ENCODE results near the gene SLX9.
A peak's percentile ranks its signal among the peaks of the same experiment; 100 is the strongest.

SLX9 gene, protein sequence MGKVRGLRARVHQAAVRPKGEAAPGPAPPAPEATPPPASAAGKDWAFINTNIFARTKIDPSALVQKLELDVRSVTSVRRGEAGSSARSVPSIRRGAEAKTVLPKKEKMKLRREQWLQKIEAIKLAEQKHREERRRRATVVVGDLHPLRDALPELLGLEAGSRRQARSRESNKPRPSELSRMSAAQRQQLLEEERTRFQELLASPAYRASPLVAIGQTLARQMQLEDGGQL
- total RNA-seq, result 2.1 to 13.2 (median 7.3) reads per million in 18 experiments

DNA sequence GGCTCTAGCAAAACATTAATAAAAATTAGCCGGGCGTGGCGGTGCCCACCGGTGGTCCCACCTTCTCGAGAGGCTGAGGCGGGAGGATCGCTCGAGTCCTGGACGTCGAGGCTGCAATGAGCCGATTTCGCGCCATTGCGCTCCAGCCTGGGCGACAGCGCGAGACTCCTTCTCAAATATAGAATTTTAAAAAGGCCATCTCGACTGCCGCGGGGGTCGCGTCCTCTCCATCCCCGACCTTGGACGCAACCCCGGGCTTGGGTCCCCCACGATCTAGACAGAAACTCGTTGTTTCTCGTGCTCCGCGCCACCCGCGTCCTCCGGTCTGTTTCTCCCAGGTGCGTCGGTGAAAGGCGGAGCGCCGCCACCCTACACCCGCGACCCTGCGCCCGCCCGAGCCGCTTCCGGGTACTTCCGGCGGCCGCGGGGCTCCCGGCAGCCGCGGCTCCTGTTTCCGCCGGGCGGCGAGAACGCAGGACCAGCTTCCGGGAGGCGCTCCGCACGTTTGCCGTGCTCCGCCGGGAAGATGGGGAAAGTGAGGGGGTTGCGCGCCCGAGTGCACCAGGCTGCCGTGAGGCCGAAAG, at the start of gene SLX9:
Gene SLX9 (plus strand): TSS at position 498 of the 584 bp plus-strand sequence. CDS start 29 bp downstream, at position 527.
- DNase-seq, result peak; percentile 74 to 85

- DNase-seq, result no peak
Measured at GRCh38 chr21:44890338-44890931, 49.4 kb upstream of the SLX9 start.

DNA sequence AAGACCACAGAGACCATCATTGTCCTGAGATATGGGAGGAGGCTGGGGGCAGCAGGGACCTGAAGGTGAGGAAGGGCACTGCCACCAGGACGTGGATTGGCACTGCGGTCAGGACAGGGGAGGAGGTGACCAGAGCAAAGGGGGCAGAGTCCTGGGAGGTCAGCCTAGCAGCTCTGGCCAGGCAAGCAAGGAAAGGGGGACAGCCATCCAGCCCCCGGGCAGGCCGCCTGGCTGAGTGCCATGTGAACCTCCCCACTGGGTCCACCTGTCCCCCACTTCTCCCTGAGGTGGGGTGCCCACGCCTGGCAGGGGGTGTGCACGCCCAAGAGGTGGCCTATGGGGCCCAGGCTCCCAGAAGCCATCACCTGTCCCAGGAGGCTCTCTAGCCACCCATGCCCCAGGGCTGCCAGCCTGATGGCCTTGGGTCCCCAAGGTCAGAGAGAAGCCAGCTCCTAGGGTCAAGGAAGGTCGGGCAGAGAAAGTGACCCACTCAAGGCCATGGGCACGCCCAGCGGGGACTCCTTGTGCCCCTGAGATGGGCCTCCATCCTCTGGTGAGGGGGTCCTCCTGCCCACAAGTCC, 48.8 kb upstream of the SLX9 start:
- DNase-seq, result no peak

DNA sequence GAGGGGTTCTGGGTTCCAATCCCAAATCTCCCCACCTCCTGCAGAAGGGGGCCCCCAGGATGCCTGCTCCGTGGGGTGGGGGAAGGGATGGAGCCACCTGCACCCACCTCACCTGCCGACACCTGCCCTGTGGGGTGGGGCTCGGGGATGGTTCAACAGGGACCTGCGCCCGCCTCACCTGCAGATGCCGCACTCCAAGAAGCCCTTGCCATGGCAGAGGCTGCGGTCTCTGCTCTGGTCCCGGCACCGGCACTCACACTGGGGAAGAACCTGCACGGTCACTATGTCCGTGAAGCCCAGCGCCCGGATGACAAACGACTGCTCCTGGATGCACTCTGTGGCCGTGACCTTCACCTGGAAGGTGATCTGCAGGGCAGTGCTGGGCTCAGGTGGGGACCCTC, 48.2 kb upstream of the SLX9 start:
- no peak for DNase-seq

DNA sequence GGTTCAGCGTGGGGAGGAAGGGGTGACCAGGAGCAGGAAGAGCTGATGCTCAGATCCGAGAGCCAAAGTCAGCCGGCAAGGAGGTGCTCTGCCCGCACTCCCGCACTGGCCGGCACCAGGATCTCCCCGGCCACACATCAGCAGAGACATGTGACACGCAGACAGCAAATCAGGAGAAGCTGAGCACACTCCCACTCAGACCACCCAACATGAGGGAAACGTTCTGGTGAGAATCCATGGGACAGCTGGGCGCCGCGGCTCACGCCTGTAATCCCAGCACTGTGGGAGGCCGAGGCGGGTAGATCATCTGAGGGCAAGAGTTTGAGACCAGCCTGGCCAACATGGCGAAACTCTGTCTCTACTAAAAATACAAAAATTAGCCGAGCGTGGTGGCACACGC, 47.7 kb upstream of the SLX9 start:
- no peak for DNase-seq

DNA sequence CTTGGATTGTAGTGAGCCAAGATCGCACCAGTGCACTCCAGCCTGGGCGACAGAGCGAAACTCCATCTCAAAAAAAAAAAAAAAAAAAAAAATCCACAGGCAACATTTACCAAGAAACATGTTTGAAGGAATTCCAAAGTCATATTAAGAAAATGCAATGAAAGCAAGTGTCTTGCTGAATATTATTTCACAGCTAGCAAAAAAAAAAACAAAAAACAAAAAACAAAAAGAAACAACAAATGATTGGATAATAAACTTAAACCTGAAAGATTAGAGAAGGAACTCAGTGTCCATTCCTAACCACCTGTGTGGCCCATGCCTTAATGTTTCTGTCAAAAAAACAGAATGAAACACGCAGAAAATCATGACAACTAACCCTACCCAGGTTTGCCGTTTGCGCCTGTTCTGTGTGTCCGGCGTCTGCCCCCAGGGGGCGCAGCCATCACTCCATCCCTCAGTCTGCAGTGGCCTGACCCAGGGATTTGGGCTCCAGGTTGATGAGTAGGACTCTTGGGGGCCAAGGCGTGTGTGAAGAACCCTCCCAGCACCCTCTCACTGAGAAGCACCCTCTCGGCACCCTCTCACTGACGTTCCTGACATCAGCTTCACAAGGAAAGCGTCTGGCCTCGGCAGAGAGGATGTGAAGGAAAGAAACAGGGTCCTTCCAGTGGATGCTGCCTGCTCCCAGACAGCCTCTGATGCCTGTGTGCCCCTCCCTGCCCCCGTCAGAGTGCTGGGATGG, 47.1 kb upstream of the SLX9 start:
- DNase-seq, result peak; percentile 71 to 74

- DNase-seq, result no peak
Measured at GRCh38 chr21:44893278-44893556, 46.6 kb upstream of the SLX9 start.

GRCh38 chr21:44893948-44894656, 45.7 kb upstream of the SLX9 start:
- no peak for DNase-seq

DNA sequence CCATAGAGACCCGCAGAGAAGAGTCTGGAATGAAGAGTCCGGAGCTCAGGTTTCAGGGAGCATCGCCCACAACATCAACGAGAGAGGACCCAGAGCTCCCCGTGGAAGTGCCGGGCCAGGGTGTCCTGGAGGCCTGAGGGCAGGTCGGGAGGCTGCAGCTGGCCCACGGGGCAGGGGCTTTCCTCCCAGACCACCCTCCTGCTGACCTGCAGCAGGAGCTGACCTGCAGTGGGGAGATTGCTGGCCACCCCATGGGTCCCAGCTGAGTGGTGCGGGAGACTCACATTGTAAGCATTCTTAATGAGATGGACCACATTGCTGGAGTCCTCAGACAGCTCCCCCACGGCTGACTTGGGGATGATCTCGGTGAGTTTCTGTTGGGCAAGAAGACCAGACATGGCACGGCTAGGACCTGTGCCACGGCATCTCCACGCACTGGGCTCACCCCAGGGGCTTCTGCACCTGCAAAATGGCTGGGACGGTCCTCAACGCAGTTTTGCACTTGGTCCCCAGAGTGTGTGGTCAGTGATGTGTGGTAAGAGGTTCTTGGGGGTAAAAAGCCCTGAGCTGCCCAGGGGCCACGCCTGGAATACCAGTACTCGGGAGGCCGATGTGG, 45.0 kb upstream of the SLX9 start:
- DNase-seq, result no peak

- no peak for DNase-seq
Measured at GRCh38 chr21:44895859-44896258, 44.0 kb upstream of the SLX9 start.

DNA sequence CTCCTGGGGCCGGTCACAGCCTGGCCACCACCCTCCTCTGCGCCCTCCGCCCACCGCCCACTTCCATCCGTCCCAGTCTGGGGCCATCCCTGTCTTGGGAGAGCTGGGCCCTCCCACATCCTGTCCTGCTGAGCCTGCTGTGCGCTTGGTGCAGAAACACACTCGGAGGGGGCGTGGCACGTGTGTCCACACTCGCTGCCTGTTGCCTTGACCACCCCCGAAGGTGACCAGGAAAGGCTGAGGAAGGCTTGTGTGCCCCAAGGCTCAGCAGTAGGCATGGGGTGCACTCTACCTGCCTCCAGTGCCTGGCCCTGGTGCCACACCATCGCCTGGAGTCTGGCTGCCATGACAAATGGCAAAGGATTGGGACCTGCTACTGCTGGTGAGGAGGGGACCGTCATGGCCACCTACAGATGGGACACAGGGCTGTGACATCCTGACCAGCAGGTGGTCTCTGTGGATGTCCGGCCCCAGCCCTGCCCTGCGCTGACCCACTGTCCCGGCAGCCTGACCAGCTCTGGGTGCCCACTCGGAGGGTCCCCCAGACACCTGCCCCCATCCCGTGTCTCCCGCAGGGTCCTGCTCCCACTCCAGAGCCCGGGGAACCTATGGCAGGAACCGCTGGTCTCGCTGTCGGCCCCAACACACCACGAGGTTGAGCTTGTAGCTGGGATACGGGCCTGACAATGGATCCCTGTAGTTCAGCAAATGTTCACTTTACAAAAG, 43.1 kb upstream of the SLX9 start:
- DNase-seq, result peak; percentile 48 to 63

DNA sequence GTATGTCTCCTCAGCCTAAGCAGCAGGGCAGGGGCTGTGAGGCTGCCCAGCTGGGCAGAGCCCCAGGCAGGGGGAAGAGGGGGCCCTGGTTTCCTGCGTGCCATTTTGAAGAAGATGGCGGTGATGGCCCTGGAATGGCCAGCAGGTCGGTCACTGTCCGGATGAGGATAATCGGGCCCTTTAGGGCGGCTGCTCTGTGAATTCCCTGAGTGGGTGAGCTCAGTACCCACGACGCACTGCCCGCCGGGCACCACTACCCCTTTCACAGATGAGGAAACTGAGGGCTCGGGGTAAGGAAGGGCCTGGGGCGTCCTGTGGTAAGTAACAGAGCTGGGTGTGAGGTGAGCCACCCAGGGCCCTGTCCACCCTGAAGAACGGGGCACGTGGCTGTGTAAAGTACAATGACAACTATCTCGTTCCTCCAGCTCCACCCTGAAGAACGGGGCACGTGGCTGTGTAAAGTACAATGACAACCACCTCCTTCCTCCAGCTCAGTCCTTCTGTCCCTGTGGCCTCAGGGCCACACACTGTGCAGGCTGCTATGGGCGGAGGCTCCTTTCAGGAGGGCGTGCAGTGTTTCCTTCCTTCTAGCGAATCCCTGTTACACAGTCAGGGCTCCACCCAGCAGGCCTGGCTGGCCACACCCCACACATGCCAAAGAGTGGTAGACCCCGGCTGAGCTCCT, 42.4 kb upstream of the SLX9 start:
- DNase-seq, result peak; percentile 65 to 87

DNA sequence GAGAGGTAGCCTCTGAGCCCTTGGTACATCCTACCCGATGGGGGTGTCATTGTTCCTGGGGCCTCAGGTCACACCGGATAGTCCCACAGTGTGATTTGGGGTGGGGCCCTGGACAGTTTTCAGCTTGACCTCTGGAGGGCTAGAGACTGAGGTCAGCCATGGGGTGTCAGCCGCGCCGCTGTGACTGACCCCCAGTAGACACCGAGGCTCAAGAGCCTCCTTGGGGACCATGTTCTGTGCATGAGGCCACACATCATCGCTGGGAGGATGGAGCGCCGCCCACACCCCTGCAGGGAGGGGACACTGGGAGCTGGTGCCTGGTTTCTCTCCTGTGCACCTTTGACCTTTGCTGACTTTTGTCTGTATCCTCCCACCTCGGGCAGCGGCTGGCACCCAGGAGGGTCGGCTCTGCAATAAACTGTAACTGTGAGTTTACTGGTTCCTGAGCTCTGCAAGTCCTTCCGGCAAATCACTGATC, 41.8 kb upstream of the SLX9 start:
- no peak for DNase-seq

DNA sequence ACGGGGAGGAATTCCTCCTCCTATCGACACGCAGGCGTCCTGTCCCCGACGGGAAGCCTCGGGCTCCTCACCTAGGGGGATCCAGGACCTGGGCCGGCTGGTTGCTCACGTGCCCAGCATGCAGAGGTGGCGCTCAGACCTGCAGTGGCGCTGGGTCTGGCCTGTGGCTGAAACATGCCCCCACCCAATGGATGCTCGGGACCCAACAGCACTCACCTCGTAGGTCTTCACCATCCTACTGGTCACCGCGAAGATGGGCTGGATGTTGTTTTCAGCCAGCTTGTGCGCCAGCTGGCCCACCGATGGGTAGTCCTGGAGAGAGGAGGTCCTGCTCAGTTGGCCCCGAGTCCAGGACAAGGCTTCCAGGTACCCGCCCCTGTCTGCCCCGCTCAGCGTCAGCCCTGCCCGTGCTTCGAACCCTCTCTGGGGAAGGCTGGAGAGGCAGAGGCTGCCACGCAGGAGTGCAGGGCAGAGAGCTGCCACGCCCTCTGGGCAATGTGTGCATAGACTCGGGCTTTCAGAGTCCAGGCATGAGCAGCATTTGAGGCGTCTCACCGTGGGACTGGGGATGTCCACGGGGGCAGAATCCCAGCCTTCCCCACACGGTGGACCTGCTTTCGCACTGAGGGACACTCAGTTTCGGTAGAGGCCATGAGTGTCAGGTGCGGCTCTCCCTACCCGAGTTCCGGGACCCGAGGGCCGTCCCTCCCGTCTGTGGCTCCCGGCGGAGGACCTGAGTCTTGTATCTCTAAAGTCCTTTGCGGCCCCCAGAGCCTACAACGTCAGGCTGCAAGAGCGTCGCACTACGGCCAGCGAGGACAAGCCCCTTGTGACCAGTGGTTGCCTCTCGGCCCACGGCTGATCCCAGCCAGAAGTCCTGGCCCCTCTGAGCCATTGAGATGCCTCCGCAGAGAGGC, 40.7 kb upstream of the SLX9 start:
- no peak for DNase-seq

- DNase-seq, result no peak
Measured at GRCh38 chr21:44899768-44900558, 39.9 kb upstream of the SLX9 start.

GRCh38 chr21:44900559-44901251, 39.1 kb upstream of the SLX9 start:
- DNase-seq, result no peak

DNA sequence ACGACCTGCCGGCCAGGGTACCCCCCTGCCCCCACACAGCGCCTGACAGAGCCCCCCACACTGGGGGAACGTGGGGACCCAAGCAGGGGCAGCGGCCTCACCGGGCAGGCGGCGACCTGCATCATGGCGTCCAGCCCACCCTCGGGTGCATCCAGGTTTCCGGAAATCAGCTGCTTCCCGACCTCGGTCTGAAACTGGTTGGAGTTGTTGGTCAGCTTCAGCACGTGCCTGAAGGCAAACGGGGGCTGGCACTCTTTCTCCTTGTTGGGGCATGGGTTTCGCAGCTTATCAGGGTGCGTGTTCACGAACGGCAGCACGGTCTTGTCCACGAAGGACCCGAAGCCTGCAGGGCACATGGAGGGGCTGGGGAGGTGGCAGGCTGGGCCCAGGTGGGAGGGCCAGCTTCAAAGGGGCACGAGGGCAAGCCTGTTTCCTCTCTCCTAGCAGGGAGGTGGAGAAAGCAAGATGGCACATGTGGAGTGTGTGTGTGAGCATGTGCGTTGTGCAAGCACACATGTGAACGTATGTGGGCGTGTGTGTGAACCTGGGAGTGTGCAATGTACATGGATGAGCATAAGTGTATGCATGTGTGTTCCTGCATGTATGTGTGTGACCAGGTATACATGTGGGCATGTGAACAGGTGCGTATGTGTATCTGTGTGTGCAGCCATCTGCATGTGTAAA, 38.3 kb upstream of the SLX9 start:
- DNase-seq, result no peak

Measured in inflammatory macrophage (primary cell).